Vagina (tissue), 2 donors: ENCODE results near the gene MARCHF3.

Experiments
- POLR2A ChIP-seq, 2 donors: fragments of 450-650 bp; IDR thresholded peaks; one replicate each; pipeline ENCODE4 v1.6.1; 2017; ENCODE audit warnings: antibody characterized with exemption in 2 of 2, mild to moderate bottlenecking in 2 of 2, moderate library complexity in 2 of 2
- POLR2AphosphoS5 ChIP-seq, 2 donors: sonication (generic); formaldehyde crosslinking; IDR thresholded peaks; one replicate each; pipeline ENCODE4 v1.9.0; 2017; ENCODE audit warnings: antibody characterized with exemption in 2 of 2, mild to moderate bottlenecking in 2 of 2, low read depth in 1 of 2; ENCODE audit not compliant: insufficient read depth in 1 of 2
- TF ChIP-seq, protein P1 (sequence below), 3 experiments: fragments of 450-650 bp in 2 of 3; fragments of 200-600 bp in 1 of 3; sonication (generic) in 1 of 3; IDR thresholded peaks; one replicate each; pipeline ENCODE4 v1.5.1; 2017 to 2019; ENCODE audit warnings: antibody characterized with exemption in 3 of 3, mild to moderate bottlenecking in 2 of 3, moderate library complexity in 2 of 3

DNA sequence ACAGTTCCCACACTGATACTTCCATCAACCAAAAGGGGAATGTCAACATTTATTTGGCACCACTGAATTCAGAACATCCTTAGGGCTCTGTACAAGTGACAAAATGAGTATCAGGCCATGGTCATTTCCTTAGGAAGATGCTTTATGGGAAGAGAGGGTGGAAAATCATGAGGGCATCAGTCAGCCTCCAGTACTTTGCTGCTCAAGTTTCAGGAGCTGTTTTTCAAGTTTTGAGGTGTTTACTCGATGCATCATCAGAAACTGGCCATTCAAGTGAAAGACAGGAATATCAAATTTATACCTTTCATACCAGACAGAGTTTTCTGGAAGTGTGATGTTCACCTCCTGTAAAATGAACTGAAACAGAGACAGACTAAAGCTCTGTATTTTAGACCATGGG is 21.2 kb upstream of the MARCHF3 start:
- TF ChIP-seq POLR2AphosphoS5 (IDR thresholded peaks at IDR 0.05; ENCODE audit: insufficient read depth in 1 of 2, low read depth in 1 of 2), result no peak
- TF ChIP-seq, protein P1, sequence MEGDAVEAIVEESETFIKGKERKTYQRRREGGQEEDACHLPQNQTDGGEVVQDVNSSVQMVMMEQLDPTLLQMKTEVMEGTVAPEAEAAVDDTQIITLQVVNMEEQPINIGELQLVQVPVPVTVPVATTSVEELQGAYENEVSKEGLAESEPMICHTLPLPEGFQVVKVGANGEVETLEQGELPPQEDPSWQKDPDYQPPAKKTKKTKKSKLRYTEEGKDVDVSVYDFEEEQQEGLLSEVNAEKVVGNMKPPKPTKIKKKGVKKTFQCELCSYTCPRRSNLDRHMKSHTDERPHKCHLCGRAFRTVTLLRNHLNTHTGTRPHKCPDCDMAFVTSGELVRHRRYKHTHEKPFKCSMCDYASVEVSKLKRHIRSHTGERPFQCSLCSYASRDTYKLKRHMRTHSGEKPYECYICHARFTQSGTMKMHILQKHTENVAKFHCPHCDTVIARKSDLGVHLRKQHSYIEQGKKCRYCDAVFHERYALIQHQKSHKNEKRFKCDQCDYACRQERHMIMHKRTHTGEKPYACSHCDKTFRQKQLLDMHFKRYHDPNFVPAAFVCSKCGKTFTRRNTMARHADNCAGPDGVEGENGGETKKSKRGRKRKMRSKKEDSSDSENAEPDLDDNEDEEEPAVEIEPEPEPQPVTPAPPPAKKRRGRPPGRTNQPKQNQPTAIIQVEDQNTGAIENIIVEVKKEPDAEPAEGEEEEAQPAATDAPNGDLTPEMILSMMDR (IDR thresholded peaks at IDR 0.05), result no peak
- TF ChIP-seq POLR2A (IDR thresholded peaks at IDR 0.05), result no peak
